Calu3 (cell line): ENCODE data around the gene AKR1C2. TPM values are rescaled to one million over a fixed set of nuclear protein-coding genes. Genes with fewer than 3 reads are reported as not detected.
A peak's percentile ranks its signal among the peaks of the same experiment; 100 is the strongest.
"Not testable (repeated sequence)": the region's sequence is repeated elsewhere in the genome, so short reads cannot be mapped to it uniquely, and the experiment has no call there.

ENCODE experiments used
- BruUV-seq: library from RNA; stranded (reverse); fragments of 400-500 nt; replicated peaks from 2 replicates; lab custom pipeline; 2021; lab: Mats Ljungman, UMichigan
- CTCF ChIA-PET: fragments of 300-600 bp; sonication (Branson Sonifier 250); formaldehyde crosslinking; loops from one replicate; lab custom pipeline; 2022; ENCODE audit warnings: antibody characterized with exemption; lab: Charles Lee
- DNase-seq: peaks from one replicate; pipeline ENCODE4 v3.0.0; 2022
- H3K27ac Mint-ChIP-seq: one replicate; pipeline ENCODE4 v1.8.0; 2022; ENCODE audit warnings: mixed read lengths; ENCODE audit not compliant: unreplicated experiment
- H3K27me3 Mint-ChIP-seq: one replicate; pipeline ENCODE4 v1.8.0; 2022; ENCODE audit warnings: mixed read lengths; ENCODE audit not compliant: unreplicated experiment
- H3K36me3 Mint-ChIP-seq: one replicate; pipeline ENCODE4 v1.8.0; 2022; ENCODE audit warnings: mild to moderate bottlenecking, moderate library complexity, mixed read lengths; ENCODE audit not compliant: insufficient read depth, unreplicated experiment
- H3K4me1 Mint-ChIP-seq: one replicate; pipeline ENCODE4 v1.8.0; 2022; ENCODE audit warnings: mild to moderate bottlenecking, low read depth, mixed read lengths; ENCODE audit not compliant: unreplicated experiment
- H3K4me3 Mint-ChIP-seq: one replicate; pipeline ENCODE4 v1.8.0; 2022; ENCODE audit warnings: mild to moderate bottlenecking, low read depth, moderate library complexity, mixed read lengths; ENCODE audit not compliant: unreplicated experiment
- H3K9me3 Mint-ChIP-seq: one replicate; pipeline ENCODE4 v1.8.0; 2022; ENCODE audit warnings: low read depth, mixed read lengths; ENCODE audit not compliant: unreplicated experiment
- CTCF ChIP-seq: fragments of 200-600 bp; IDR thresholded peaks from one replicate; pipeline ENCODE4 v1.8.0; 2022; ENCODE audit warnings: antibody characterized with exemption; ENCODE audit not compliant: unreplicated experiment
- intact Hi-C: fragments of 100-400 bp; cut with micrococcal nuclease; formaldehyde crosslinking; loops from one replicate; pipeline ENCODE4 v1.10.0; 2022; ENCODE audit not compliant: unreplicated experiment
- total RNA-seq: library from RNA; stranded (reverse); gene quantifications from 2 replicates; pipeline ENCODE4 v1.2.3, GENCODE V29; 2022

Gene AKR1C2
- total RNA-seq, 1 experiment from 2014 or later: 10.6 TPM

GRCh38 chr10:4945766-4946717 lies 57.6 kb downstream of the AKR1C2 start:
- no peak for TF ChIP-seq CTCF
- H3K9me3 Mint-ChIP-seq: no peaks in the 10 kb centered on the region
- BruUV-seq: no TSS peak
- intact Hi-C loops: no loop called here
- H3K36me3 Mint-ChIP-seq: peaks cover 4% of the 10 kb centered on the region
- no peak for DNase-seq
- CTCF ChIA-PET: no interaction called here
- H3K27me3 Mint-ChIP-seq: no peaks in the 10 kb centered on the region
- peak overlapping the region; percentile 60 for H3K27ac Mint-ChIP-seq
- no peak overlapping the region for H3K4me3 Mint-ChIP-seq
- peaks cover 61% of the 10 kb centered on the region for H3K4me1 Mint-ChIP-seq

- BruUV-seq: no TSS peak
- Mint-ChIP-seq H3K27ac (no peak overlapping the region), H3K4me1 (peaks cover 68% of the 10 kb centered on the region), H3K4me3 (no peak overlapping the region), H3K9me3 (no peaks in the 10 kb centered on the region), H3K27me3 (no peaks in the 10 kb centered on the region), H3K36me3 (peaks cover 4% of the 10 kb centered on the region)
- no peak for TF ChIP-seq CTCF
- CTCF ChIA-PET: no interaction called here
- intact Hi-C loops: no loop called here
- no peak for DNase-seq
Observed at GRCh38 chr10:4944841-4945240, 58.8 kb downstream of the AKR1C2 start.

- H3K27ac Mint-ChIP-seq: no peak overlapping the region
- intact Hi-C loops: no loop called here
Observed at GRCh38 chr10:4943821-4944220, 59.8 kb downstream of the AKR1C2 start.

GRCh38 chr10:4943416-4943815 lies 60.2 kb downstream of the AKR1C2 start:
- BruUV-seq, DNase-seq, H3K36me3 Mint-ChIP-seq, H3K4me3 Mint-ChIP-seq, H3K27ac Mint-ChIP-seq, intact Hi-C loops, H3K27me3 Mint-ChIP-seq, H3K9me3 Mint-ChIP-seq: not testable (repeated sequence)
- peaks cover 81% of the 10 kb centered on the region for H3K4me1 Mint-ChIP-seq
- CTCF ChIA-PET: interaction anchor here (1.6 kb wide), 1 partner anchor 93 kb away, joined by 5 read pairs; no protein-coding TSS in a partner anchor

More at GRCh38 chr10:4943821-4944220, 59.8 kb downstream of the AKR1C2 start:
- DNase-seq: no peak
- H3K4me1 Mint-ChIP-seq: peaks cover 78% of the 10 kb centered on the region
- H3K27me3 Mint-ChIP-seq: no peaks in the 10 kb centered on the region
- CTCF ChIA-PET: interaction anchor here (1.6 kb wide), 1 partner anchor 94 kb away, joined by 5 read pairs; no protein-coding TSS in a partner anchor
- H3K9me3 Mint-ChIP-seq: no peaks in the 10 kb centered on the region
- no peak for TF ChIP-seq CTCF
- H3K36me3 Mint-ChIP-seq: peaks cover 4% of the 10 kb centered on the region
- BruUV-seq: no TSS peak
- H3K4me3 Mint-ChIP-seq: no peak overlapping the region

- H3K4me3 Mint-ChIP-seq, H3K27ac Mint-ChIP-seq, intact Hi-C loops, BruUV-seq, H3K9me3 Mint-ChIP-seq, H3K36me3 Mint-ChIP-seq, H3K27me3 Mint-ChIP-seq: not testable (repeated sequence)
- H3K4me1 Mint-ChIP-seq: peaks cover 81% of the 10 kb centered on the region
- peak; percentile 34 for DNase-seq
- CTCF ChIA-PET: interaction anchor here (1.6 kb wide), 1 partner anchor 93 kb away, joined by 5 read pairs; no protein-coding TSS in a partner anchor
Observed at GRCh38 chr10:4942931-4943330, 60.7 kb downstream of the AKR1C2 start.
